ENCODE data around the gene LPAR5.

- TF ChIP-seq CTCF (IDR thresholded peaks at IDR 0.05): no peak
- TF ChIP-seq POLR2A (IDR thresholded peaks at IDR 0.05): no peak
These were observed 26.8 kb upstream of the LPAR5 start for GRCh38 chr12:6662602-6662905.
